HUES6 (cell line): ENCODE results near the gene GOLGA6C.
"Not testable (repeated sequence)": the region's sequence is repeated elsewhere in the genome, so short reads cannot be mapped to it uniquely, and the experiment has no call there.

Experiments used
- H3K27ac ChIP-seq: 2 replicates; pipeline ENCODE4 v1.7.0; 2013; ENCODE audit warnings: low read depth, mild to moderate bottlenecking, low read length, inconsistent platforms
- H3K27me3 ChIP-seq: 2 replicates; pipeline ENCODE4 v1.6.1; 2013; ENCODE audit warnings: low read length; ENCODE audit not compliant: control insufficient read depth, insufficient read depth
- H3K36me3 ChIP-seq: 2 replicates; pipeline ENCODE4 v1.6.1; 2013; ENCODE audit warnings: low read length; ENCODE audit not compliant: control insufficient read depth, insufficient read depth
- H3K4me1 ChIP-seq: 2 replicates; pipeline ENCODE4 v1.6.1; 2013; ENCODE audit warnings: low read length; ENCODE audit not compliant: control insufficient read depth, insufficient read depth
- H3K4me3 ChIP-seq: 2 replicates; pipeline ENCODE4 v1.5.1; 2013; ENCODE audit warnings: low read depth, low read length
- H3K9ac ChIP-seq: one replicate; pipeline ENCODE4 v1.6.1; 2013; ENCODE audit warnings: mild to moderate bottlenecking, low read length
- H3K9me3 ChIP-seq: 2 replicates; pipeline ENCODE4 v1.6.1; 2013; ENCODE audit warnings: low read depth, low read length; ENCODE audit not compliant: control insufficient read depth, insufficient read depth

The GOLGA6C gene

DNA sequence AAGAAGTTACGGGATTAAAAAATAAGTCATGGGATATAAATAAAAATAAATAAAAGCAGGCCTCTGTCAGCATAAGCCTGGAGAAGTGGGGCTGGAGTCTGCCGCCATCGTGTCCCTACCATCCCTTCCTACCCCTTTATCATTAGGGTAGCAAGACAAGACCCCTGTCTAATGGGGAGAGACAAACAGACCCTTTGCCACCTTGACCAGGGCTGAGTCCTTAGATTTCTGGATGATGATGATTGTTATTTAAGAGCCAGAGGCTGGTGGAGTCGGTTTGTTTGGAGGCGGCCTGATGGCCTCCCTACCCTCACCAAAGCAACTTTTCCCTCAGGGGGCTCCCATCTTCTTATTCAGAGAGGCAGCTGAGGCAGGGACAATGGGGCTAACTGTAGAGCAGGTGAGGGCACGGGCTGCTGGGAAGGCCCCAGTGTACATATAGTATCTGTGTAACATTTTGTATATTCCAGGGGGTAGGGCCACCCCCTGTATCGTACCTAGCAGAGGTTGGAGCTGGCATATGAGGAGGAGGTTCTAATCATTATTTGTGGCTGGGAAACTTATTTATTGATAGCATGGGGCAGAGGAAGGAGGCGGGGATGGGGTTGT, 15.7 kb downstream of the GOLGA6C start:
- H3K4me3 ChIP-seq, H3K27me3 ChIP-seq, H3K27ac ChIP-seq, H3K9me3 ChIP-seq, H3K36me3 ChIP-seq, H3K9ac ChIP-seq, H3K4me1 ChIP-seq: not testable (repeated sequence)

- H3K9ac ChIP-seq, H3K4me1 ChIP-seq, H3K9me3 ChIP-seq, H3K4me3 ChIP-seq, H3K27ac ChIP-seq, H3K27me3 ChIP-seq, H3K36me3 ChIP-seq: not testable (repeated sequence)
These were observed 16.5 kb downstream of the GOLGA6C start for GRCh38 chr15:75274509-75275107.

- not testable (repeated sequence) for H3K9me3 ChIP-seq, H3K36me3 ChIP-seq, H3K4me1 ChIP-seq, H3K27me3 ChIP-seq, H3K27ac ChIP-seq, H3K4me3 ChIP-seq, H3K9ac ChIP-seq
These were observed 17.5 kb downstream of the GOLGA6C start for GRCh38 chr15:75275617-75276016.

DNA sequence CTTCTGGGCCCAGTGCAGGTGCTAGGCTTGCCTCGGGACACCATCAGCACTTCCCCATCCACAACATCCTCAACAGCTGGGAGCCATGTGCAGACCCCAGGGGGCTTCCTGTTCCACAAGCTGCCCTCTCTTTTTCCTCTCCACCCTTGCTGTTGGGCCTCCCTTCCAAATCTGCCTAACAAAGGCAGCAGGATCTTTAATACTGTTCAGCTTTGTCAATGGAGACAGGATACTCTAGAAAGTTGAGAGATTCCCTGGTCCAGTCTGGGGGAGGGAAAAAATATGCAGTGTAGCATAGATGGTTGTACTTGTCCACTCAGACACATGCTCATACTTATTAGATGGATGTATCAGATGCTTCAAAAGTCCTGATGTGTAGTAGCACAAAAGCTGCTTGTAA, 20.4 kb downstream of the GOLGA6C start:
- H3K4me3 ChIP-seq, H3K9me3 ChIP-seq, H3K4me1 ChIP-seq, H3K27ac ChIP-seq, H3K27me3 ChIP-seq, H3K36me3 ChIP-seq: not testable (repeated sequence)
- peak overlapping the region; percentile 26 for H3K9ac ChIP-seq

DNA sequence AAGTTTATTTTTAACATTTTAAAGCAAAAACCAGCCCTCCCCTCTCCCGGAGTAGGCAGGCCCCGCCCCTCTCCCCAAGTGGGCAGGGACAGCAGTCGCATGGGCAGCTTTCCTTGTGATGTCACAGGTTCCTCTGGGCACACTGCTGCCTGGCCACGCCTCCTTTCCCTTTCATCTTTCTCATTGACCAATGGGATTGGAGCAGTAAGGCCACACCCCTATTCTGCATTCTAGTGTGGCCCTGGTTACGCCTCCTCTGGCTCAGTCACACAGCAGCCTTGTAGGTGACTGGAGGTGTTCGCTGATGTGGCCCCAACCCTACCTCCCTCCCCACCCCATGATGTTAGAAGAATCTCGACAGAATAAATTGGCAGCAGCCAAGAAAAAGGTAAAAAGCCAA, 24.4 kb downstream of the GOLGA6C start, which contains the start of gene GOLGA6D:
GOLGA6D (plus strand) TSS at position 264 of the 400 bp plus-strand sequence; CDS start at position 305, 41 bp downstream.
- H3K36me3 ChIP-seq, H3K27ac ChIP-seq, H3K4me3 ChIP-seq, H3K27me3 ChIP-seq, H3K4me1 ChIP-seq, H3K9me3 ChIP-seq, H3K9ac ChIP-seq: not testable (repeated sequence)

- H3K4me1 ChIP-seq, H3K27me3 ChIP-seq, H3K9ac ChIP-seq, H3K4me3 ChIP-seq, H3K9me3 ChIP-seq, H3K36me3 ChIP-seq, H3K27ac ChIP-seq: not testable (repeated sequence)
These were observed 26.0 kb downstream of the GOLGA6C start for GRCh38 chr15:75284152-75284551.

DNA sequence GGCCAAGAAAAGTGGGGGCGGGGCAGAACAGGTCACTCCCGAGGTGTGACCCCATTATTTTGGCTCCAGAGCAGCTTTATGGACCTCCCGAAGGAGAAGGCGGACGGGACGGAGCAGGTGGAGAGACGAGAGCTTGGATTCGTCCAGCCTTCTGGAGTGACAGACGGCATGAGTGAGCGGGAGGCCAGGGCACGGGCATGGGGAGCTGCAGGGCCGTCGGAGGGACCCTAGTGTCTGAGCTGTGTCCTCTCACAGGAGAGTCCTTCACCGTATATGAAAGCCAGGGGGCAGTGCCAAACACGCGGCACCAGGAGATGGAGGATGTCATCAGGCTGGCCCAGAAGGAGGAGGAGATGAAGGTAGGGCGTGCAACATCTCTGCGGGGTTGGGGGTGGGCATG, 35.5 kb downstream of the GOLGA6C start:
- not testable (repeated sequence) for H3K9me3 ChIP-seq, H3K9ac ChIP-seq, H3K27me3 ChIP-seq, H3K36me3 ChIP-seq, H3K4me3 ChIP-seq, H3K27ac ChIP-seq, H3K4me1 ChIP-seq

DNA sequence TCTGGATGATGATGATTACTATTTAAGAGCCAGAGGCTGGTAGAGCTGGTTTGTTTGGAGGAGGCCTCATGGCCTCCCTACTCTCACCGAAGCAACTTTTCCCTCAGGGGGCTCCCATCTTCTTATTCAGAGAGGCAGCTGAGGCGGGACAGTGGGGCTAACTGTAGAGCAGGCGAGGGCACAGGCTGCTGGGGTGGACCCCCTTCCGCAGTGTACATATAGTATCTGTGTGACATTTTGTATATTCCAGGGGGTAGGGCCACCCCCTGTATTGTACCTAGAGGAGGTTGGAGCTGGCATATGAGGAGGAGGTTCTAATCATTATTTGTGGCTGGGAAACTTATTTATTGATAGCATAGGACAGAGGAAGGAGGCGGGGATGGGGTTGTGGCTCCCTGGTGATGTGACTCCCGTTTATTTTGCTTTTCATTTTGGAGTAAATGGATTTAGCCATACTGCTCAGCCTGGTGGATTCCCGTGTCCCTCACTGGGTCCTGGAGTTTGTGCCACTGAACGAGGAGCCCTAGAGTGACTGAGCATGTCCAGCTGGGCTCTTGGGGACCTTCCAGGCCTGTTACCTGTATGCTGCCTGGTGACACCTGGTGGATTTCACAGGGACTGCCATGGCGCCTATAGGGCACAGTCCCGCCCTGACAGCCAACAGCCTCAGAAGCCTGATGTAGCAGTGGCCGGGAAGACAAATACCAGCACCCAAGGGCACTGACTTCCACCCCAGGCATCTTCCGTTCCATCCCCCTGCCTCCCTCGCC, 40.6 kb downstream of the GOLGA6C start:
- not testable (repeated sequence) for H3K27ac ChIP-seq, H3K4me1 ChIP-seq, H3K9ac ChIP-seq, H3K27me3 ChIP-seq, H3K4me3 ChIP-seq, H3K36me3 ChIP-seq, H3K9me3 ChIP-seq

GRCh38 chr15:75299311-75299688, 41.2 kb downstream of the GOLGA6C start:
- H3K27me3 ChIP-seq, H3K9ac ChIP-seq, H3K27ac ChIP-seq, H3K36me3 ChIP-seq, H3K4me1 ChIP-seq, H3K4me3 ChIP-seq, H3K9me3 ChIP-seq: not testable (repeated sequence)

DNA sequence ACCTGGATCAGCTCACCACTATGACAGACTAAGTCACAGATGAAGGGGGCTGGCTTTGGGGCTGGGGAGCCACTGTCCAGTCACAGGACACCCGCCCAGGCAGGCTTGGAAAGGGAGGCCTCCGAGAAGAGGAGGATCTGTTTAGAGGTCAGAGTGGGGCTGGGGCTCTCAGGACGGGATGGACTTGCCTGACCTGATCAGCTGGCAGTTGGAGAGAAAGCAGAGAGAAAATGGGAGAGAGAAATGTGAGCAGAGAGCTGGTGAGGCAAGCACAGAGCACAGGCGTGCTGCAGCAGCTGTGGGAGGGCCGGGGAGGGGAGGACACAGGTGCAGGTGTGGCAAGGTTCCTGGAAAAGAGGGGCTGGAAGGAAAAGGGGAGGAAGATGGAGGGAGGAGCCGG, 41.9 kb downstream of the GOLGA6C start:
- not testable (repeated sequence) for H3K9ac ChIP-seq, H3K27ac ChIP-seq, H3K36me3 ChIP-seq, H3K4me1 ChIP-seq, H3K9me3 ChIP-seq, H3K4me3 ChIP-seq, H3K27me3 ChIP-seq

- Histone ChIP-seq H3K4me3 (no peak overlapping the region), H3K27ac (no peak overlapping the region), H3K36me3 (no peaks in the 10 kb centered on the region), H3K9ac (no peak overlapping the region), H3K27me3 (no peaks in the 10 kb centered on the region), H3K4me1 (no peaks in the 10 kb centered on the region), H3K9me3 (no peaks in the 10 kb centered on the region)
These were observed 44.2 kb downstream of the GOLGA6C start for GRCh38 chr15:75302318-75302717.
